HUES48 (cell line): ENCODE data around the gene JARID2.

Source experiments
- H3K27ac ChIP-seq: one replicate; pipeline ENCODE4 v1.7.0; 2013; ENCODE audit warnings: low read depth, low read length, inconsistent platforms
- H3K27me3 ChIP-seq: 2 replicates; pipeline ENCODE4 v1.6.1; 2013; ENCODE audit warnings: mild to moderate bottlenecking, low read length; ENCODE audit not compliant: control insufficient read depth, insufficient read depth
- H3K36me3 ChIP-seq: 2 replicates; pipeline ENCODE4 v1.6.1; 2013; ENCODE audit warnings: low read length; ENCODE audit not compliant: control insufficient read depth, insufficient read depth
- H3K4me1 ChIP-seq: 2 replicates; pipeline ENCODE4 v1.6.1; 2013; ENCODE audit warnings: mild to moderate bottlenecking, low read length; ENCODE audit not compliant: control insufficient read depth, insufficient read depth
- H3K4me3 ChIP-seq: 2 replicates; pipeline ENCODE4 v1.5.1; 2013; ENCODE audit warnings: mild to moderate bottlenecking, low read depth, low read length
- H3K9ac ChIP-seq: 2 replicates; pipeline ENCODE4 v1.6.1; 2013; ENCODE audit warnings: mild to moderate bottlenecking, low read depth, low read length, moderate library complexity
- H3K9me3 ChIP-seq: 2 replicates; pipeline ENCODE4 v1.6.1; 2013; ENCODE audit warnings: low read length; ENCODE audit not compliant: control insufficient read depth, insufficient read depth

JARID2 gene

GRCh38 chr6:15480525-15480924, 234.7 kb downstream of the JARID2 start:
- no peak overlapping the region for H3K9ac ChIP-seq
- no peak overlapping the region for H3K4me3 ChIP-seq
- no peaks in the 10 kb centered on the region for H3K9me3 ChIP-seq
- H3K27me3 ChIP-seq, result no peaks in the 10 kb centered on the region
- H3K27ac ChIP-seq, result no peak overlapping the region
- H3K4me1 ChIP-seq, result peaks cover 84% of the 10 kb centered on the region
- peaks cover 22% of the 10 kb centered on the region for H3K36me3 ChIP-seq

- peaks cover 79% of the 10 kb centered on the region for H3K4me1 ChIP-seq
- no peaks in the 10 kb centered on the region for H3K27me3 ChIP-seq
- no peak overlapping the region for H3K9ac ChIP-seq
- H3K36me3 ChIP-seq, result peaks cover 17% of the 10 kb centered on the region
- H3K9me3 ChIP-seq, result no peaks in the 10 kb centered on the region
- H3K4me3 ChIP-seq, result no peak overlapping the region
- H3K27ac ChIP-seq, result no peak overlapping the region
These were observed 235.8 kb downstream of the JARID2 start for GRCh38 chr6:15481390-15482291.

- Histone ChIP-seq H3K27ac (no peak overlapping the region), H3K27me3 (no peaks in the 10 kb centered on the region), H3K9me3 (no peaks in the 10 kb centered on the region), H3K4me3 (no peak overlapping the region), H3K4me1 (peaks cover 67% of the 10 kb centered on the region), H3K36me3 (peaks cover 27% of the 10 kb centered on the region), H3K9ac (no peak overlapping the region)
These were observed 237.2 kb downstream of the JARID2 start for GRCh38 chr6:15483060-15483459.

GRCh38 chr6:15484140-15484539, 238.3 kb downstream of the JARID2 start:
- no peaks in the 10 kb centered on the region for H3K27me3 ChIP-seq
- H3K4me3 ChIP-seq, result no peak overlapping the region
- no peak overlapping the region for H3K27ac ChIP-seq
- peaks cover 38% of the 10 kb centered on the region for H3K36me3 ChIP-seq
- no peak overlapping the region for H3K9ac ChIP-seq
- no peaks in the 10 kb centered on the region for H3K9me3 ChIP-seq
- H3K4me1 ChIP-seq, result peaks cover 63% of the 10 kb centered on the region

- Histone ChIP-seq H3K27ac (no peak overlapping the region), H3K9me3 (no peaks in the 10 kb centered on the region), H3K9ac (no peak overlapping the region), H3K36me3 (peaks cover 45% of the 10 kb centered on the region), H3K27me3 (no peaks in the 10 kb centered on the region), H3K4me3 (no peak overlapping the region), H3K4me1 (peaks cover 57% of the 10 kb centered on the region)
These were observed 239.0 kb downstream of the JARID2 start for GRCh38 chr6:15484821-15485220.

GRCh38 chr6:15485936-15486335, 240.1 kb downstream of the JARID2 start:
- Histone ChIP-seq H3K9me3 (no peaks in the 10 kb centered on the region), H3K27ac (no peak overlapping the region), H3K27me3 (no peaks in the 10 kb centered on the region), H3K9ac (no peak overlapping the region), H3K4me3 (no peak overlapping the region), H3K36me3 (peaks cover 50% of the 10 kb centered on the region), H3K4me1 (peaks cover 57% of the 10 kb centered on the region)

GRCh38 chr6:15487262-15487661, 241.4 kb downstream of the JARID2 start:
- Histone ChIP-seq H3K4me3 (no peak overlapping the region), H3K9me3 (no peaks in the 10 kb centered on the region), H3K27ac (no peak overlapping the region), H3K4me1 (peaks cover 62% of the 10 kb centered on the region), H3K9ac (no peak overlapping the region), H3K27me3 (no peaks in the 10 kb centered on the region), H3K36me3 (peaks cover 53% of the 10 kb centered on the region)

GRCh38 chr6:15489261-15489962, 243.5 kb downstream of the JARID2 start:
- Histone ChIP-seq H3K27me3 (no peaks in the 10 kb centered on the region), H3K9ac (no peak overlapping the region), H3K9me3 (no peaks in the 10 kb centered on the region), H3K36me3 (peaks cover 58% of the 10 kb centered on the region), H3K4me1 (peaks cover 59% of the 10 kb centered on the region), H3K4me3 (no peak overlapping the region), H3K27ac (no peak overlapping the region)

- Histone ChIP-seq H3K4me1 (peaks cover 48% of the 10 kb centered on the region), H3K4me3 (no peak overlapping the region), H3K9ac (no peak overlapping the region), H3K9me3 (no peaks in the 10 kb centered on the region), H3K27me3 (no peaks in the 10 kb centered on the region), H3K27ac (peak overlapping the region; percentile 8), H3K36me3 (peaks cover 68% of the 10 kb centered on the region)
These were observed 244.6 kb downstream of the JARID2 start for GRCh38 chr6:15490242-15491100.

- H3K27me3 ChIP-seq, result no peaks in the 10 kb centered on the region
- H3K9ac ChIP-seq, result no peak overlapping the region
- no peaks in the 10 kb centered on the region for H3K9me3 ChIP-seq
- peaks cover 42% of the 10 kb centered on the region for H3K4me1 ChIP-seq
- H3K4me3 ChIP-seq, result no peak overlapping the region
- H3K27ac ChIP-seq, result peak overlapping the region; percentile 9
- H3K36me3 ChIP-seq, result peaks cover 73% of the 10 kb centered on the region
These were observed 245.6 kb downstream of the JARID2 start for GRCh38 chr6:15491255-15491985.
